ENCODE data around the gene OIT3. TPM values are rescaled to one million over a fixed set of nuclear protein-coding genes. Genes with fewer than 3 reads are reported as not detected.

The OIT3 gene
- 1 to 10 TPM in 2 of 5 donors, under 1 TPM in 2, not detected in 1; 0.37 to 2.0 (median 0.81) TPM for total RNA-seq
- polyA plus RNA-seq, result under 1 TPM in 1 of 3 donors, not detected in 2; 0.05 TPM
- long read RNA-seq, donor 1, result 0 reads
- long read RNA-seq, donor 2, partial matches to known transcripts, result 12 of 12 reads
- long read RNA-seq, donor 2, other reads (novel, unspliced or antisense), result 0 of 12 reads
- long read RNA-seq, donor 3, result 0 reads
- long read RNA-seq, donor 4, result 0 reads
- long read RNA-seq, donor 5, partial matches to known transcripts, result 0 of 1 reads
- long read RNA-seq, donor 5, other reads (novel, unspliced or antisense), result 0 of 1 reads
- long read RNA-seq, donor 6, result 0 reads
- long read RNA-seq, donor 7, result 0 reads
- long read RNA-seq, donor 8, result 0 reads
- long read RNA-seq, donor 9, result 0 reads
- long read RNA-seq, donor 10, result 0 reads

GRCh38 chr10:72893136-72893798, at the start of gene OIT3:
OIT3 (plus strand) TSS chr10:72893739; CDS start chr10:72893799, 60 bp downstream.
- 57 to 74% (median 70%) methylated on average over 4 of the region's 4 CpGs for WGBS, 5 donors

DNA sequence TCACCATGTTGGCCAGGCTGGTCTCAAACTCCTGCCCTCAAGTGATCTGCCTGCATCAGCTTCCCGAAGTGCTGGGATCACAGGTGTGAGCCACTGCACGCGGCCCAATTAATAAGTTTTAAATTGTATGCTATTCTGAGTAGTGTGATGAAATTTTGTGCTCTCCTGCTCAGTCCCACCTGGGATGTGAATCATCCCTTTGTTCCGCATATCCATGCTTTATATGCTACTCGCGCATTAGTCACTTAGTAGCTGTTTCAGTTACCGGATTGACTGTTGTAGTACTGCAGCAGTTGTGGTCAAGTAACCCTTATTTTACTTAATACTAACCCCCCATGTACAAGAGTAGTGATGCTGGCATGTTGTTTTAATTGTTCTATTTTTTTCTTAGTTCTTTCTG, 47.3 kb upstream of the OIT3 start:
- TF ChIP-seq POLR2AphosphoS5 (IDR thresholded peaks at IDR 0.05) (no peak), EP300 (IDR thresholded peaks at IDR 0.05) (no peak), POLR2A (IDR thresholded peaks at IDR 0.05) (no peak), CTCF (IDR thresholded peaks at IDR 0.05) (no peak)
- 78 to 90% (median 86%) methylated on average over 6 to 7 of the region's 7 CpGs for WGBS, 5 donors
- Histone ChIP-seq H3K27ac (no peak overlapping the region), H3K36me3 (peaks cover 0 to 3% (median 0%) of the 10 kb centered on the region in 4 donors), H3K4me3 (no peak overlapping the region), H3K4me1 (no peaks in the 10 kb centered on the region), H3K27me3 (no peaks in the 10 kb centered on the region), H3K9me3 (peaks cover 0 to 3% (median 1%) of the 10 kb centered on the region in 4 donors)
- no peak for DNase-seq
- intact Hi-C loops (cut with DNase I; ENCODE audit: low total_unique reads), result no loop called here

More at GRCh38 chr10:72893136-72893798, at the start of gene OIT3:
- TF ChIP-seq POLR2A (IDR thresholded peaks at IDR 0.05) (no peak), EP300 (IDR thresholded peaks at IDR 0.05) (no peak), CTCF (IDR thresholded peaks at IDR 0.05) (no peak), POLR2AphosphoS5 (IDR thresholded peaks at IDR 0.05) (no peak)
- Histone ChIP-seq H3K27ac (no peak within 1 kb of the TSS), H3K4me1 (no peaks in the 10 kb centered on the region), H3K27me3 (peaks cover 0 to 8% (median 0%) of the 10 kb centered on the region in 3 donors), H3K36me3 (peaks cover under 1 to 9% (median 4%) of the 10 kb centered on the region in 4 donors), H3K4me3 (no peak within 1 kb of the TSS), H3K9me3 (no peaks in the 10 kb centered on the region)
- intact Hi-C loops (cut with DNase I; ENCODE audit: low total_unique reads), result no loop called here
- DNase-seq, result no peak

DNA sequence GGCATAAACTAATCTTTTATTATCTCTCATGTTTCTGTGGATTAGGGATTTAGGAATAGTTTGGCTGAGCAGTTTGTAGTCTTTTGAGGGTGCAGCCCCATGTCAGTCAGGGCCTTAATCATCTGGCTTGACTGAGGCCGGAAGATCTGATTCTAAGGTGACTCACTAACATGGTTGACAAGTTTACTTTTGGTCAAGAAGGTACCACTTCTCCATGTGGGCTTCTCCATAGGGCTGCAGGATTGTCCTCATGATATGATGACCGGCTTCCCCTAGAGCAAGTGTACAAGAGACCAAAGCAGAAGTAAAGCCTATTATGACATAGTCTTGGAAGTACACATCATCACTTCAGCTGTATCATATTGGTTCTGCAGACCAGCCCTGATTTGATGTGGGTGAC, 45.9 kb upstream of the OIT3 start:
- WGBS, 5 donors, result 76 to 92% (median 88%) methylated on average over 2 of the region's 2 CpGs
- Histone ChIP-seq H3K4me1 (no peaks in the 10 kb centered on the region), H3K4me3 (no peak overlapping the region), H3K27ac (no peak overlapping the region), H3K9me3 (peaks cover 0 to 7% (median 3%) of the 10 kb centered on the region in 4 donors), H3K27me3 (no peaks in the 10 kb centered on the region), H3K36me3 (peaks cover 0 to 3% (median 0%) of the 10 kb centered on the region in 4 donors)
- TF ChIP-seq CTCF (IDR thresholded peaks at IDR 0.05), result no peak
- no peak for TF ChIP-seq POLR2A (IDR thresholded peaks at IDR 0.05)
- TF ChIP-seq EP300 (IDR thresholded peaks at IDR 0.05), result no peak
- no peak for TF ChIP-seq POLR2AphosphoS5 (IDR thresholded peaks at IDR 0.05)
- no peak for DNase-seq
- intact Hi-C loops (cut with DNase I; ENCODE audit: low total_unique reads), result no loop called here

DNA sequence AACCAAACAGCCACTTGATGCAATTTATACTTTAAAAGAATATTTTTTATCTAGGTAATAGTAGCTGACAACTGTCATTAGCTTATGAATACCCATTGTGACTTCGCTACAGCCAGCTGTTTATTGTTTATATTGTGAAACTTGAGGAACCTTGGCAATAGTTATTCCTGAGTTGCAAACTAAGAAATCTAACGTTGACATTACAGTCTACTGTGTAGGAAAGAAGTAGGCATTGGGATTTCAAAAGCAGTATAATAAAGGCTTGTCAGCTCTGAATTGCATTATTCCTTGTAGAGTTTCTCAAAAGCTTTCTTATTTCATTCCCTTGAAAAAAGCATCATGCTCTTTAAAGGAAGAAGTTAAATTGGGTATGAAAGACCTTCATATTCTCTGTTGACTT, 42.7 kb upstream of the OIT3 start:
- 76 to 84% (median 77%) methylated on average over 2 of the region's 2 CpGs for WGBS, 5 donors
- Histone ChIP-seq H3K27ac (no peak overlapping the region), H3K36me3 (no peaks in the 10 kb centered on the region), H3K4me3 (no peak overlapping the region), H3K9me3 (peaks cover 0 to 7% (median 3%) of the 10 kb centered on the region in 4 donors), H3K4me1 (no peaks in the 10 kb centered on the region), H3K27me3 (no peaks in the 10 kb centered on the region)
- DNase-seq, result no peak
- intact Hi-C loops (cut with DNase I; ENCODE audit: low total_unique reads), result no loop called here
- TF ChIP-seq EP300 (IDR thresholded peaks at IDR 0.05) (no peak), CTCF (IDR thresholded peaks at IDR 0.05) (no peak), POLR2AphosphoS5 (IDR thresholded peaks at IDR 0.05) (no peak), POLR2A (IDR thresholded peaks at IDR 0.05) (no peak)
